ENCODE results near the gene GALNT10.

The GALNT10 gene

GRCh38 chr5:154237376-154237743, 46.8 kb downstream of the GALNT10 start:
- no peak for DNase-seq (ENCODE audit: extremely low read depth, low read depth)
- no peak for TF ChIP-seq CTCF (IDR thresholded peaks at IDR 0.05; ENCODE audit: low read depth, low read length)

GRCh38 chr5:154237946-154238345, 47.4 kb downstream of the GALNT10 start:
- DNase-seq (ENCODE audit: extremely low read depth, low read depth), result no peak
- TF ChIP-seq CTCF (IDR thresholded peaks at IDR 0.05; ENCODE audit: low read depth, low read length), result no peak

- DNase-seq (ENCODE audit: extremely low read depth, low read depth), result no peak
- no peak for TF ChIP-seq CTCF (IDR thresholded peaks at IDR 0.05; ENCODE audit: low read depth, low read length)
Observed at GRCh38 chr5:154238776-154239481, 48.4 kb downstream of the GALNT10 start.

- no peak for DNase-seq (ENCODE audit: extremely low read depth, low read depth)
- TF ChIP-seq CTCF (IDR thresholded peaks at IDR 0.05; ENCODE audit: low read depth, low read length), result no peak
Observed at GRCh38 chr5:154240595-154240994, 50.1 kb downstream of the GALNT10 start.

GRCh38 chr5:154241021-154241420, 50.5 kb downstream of the GALNT10 start:
- no peak for TF ChIP-seq CTCF (IDR thresholded peaks at IDR 0.05; ENCODE audit: low read depth, low read length)
- DNase-seq (ENCODE audit: extremely low read depth, low read depth), result no peak

GRCh38 chr5:154242442-154242841, 51.9 kb downstream of the GALNT10 start:
- no peak for DNase-seq (ENCODE audit: extremely low read depth, low read depth)
- TF ChIP-seq CTCF (IDR thresholded peaks at IDR 0.05; ENCODE audit: low read depth, low read length), result no peak

- DNase-seq (ENCODE audit: extremely low read depth, low read depth), result no peak
- no peak for TF ChIP-seq CTCF (IDR thresholded peaks at IDR 0.05; ENCODE audit: low read depth, low read length)
Observed at GRCh38 chr5:154242964-154243376, 52.4 kb downstream of the GALNT10 start.
